Ureter (tissue), 1 donor: Measurements from ENCODE around the gene LEF1. TPM values are rescaled to one million over a fixed set of nuclear protein-coding genes. Genes with fewer than 3 reads are reported as not detected.

Source experiments
- DNase-seq: peaks from one replicate; pipeline ENCODE4 v3.0.0-alpha.2; 2020; ENCODE audit warnings: low spot score
- total RNA-seq: library from RNA; stranded (reverse); gene quantifications from one replicate; pipeline ENCODE4 v1.2.4, GENCODE V29; 2023
- donor health status: DM: yes; HTN: yes; CAD: no.

The LEF1 gene
- total RNA-seq, result 20.7 TPM

GRCh38 chr4:108168671-108169523 is at the start of gene LEF1:
Gene LEF1, minus strand, starts transcription at chr4:108168932. Its CDS starts 1,165 bp downstream, at chr4:108167767.
- no peak for DNase-seq

- no peak for DNase-seq
These were observed 47.8 kb upstream of the LEF1 start for GRCh38 chr4:108216510-108216909.

- DNase-seq, result no peak
These were observed 46.3 kb upstream of the LEF1 start for GRCh38 chr4:108215055-108215454.

DNA sequence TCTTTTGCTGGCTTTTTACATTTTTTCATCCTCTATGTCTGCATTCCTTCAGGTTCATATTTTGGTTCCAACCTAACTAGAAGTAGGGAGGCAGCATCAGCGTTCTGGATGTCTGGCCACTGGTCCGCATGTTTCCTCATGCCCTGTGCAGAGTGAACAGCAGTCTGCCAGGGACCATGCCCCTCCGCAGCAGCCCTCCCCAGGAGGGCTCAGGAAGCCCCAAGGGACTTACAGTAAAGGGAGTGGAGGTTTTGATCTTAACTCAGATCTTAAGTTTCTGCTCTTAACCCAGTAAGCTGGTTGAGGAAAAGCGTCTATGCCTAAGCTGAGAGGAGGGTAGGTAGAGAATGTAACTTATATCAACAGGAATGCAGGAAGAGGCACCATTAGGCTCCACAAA is 45.0 kb upstream of the LEF1 start:
- DNase-seq, result no peak

DNA sequence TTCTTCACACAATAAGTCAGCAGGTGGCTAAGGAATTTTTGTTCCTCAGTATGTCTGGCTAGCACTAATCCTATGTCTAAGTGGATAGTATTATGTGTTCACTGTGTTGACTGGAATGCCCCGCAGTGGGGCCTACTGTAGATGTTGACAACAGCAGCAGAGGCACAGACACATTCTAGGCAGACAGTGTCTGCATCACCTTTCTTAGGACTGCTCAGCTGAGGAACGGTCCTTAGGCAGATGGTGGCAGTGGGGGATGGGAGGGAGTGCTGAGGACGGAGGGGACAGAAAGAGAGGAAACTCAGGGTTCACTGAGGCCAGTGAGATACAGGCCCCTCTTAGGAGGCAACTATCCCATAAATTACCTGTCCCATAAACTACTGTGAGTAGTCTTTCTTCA is 44.6 kb upstream of the LEF1 start:
- no peak for DNase-seq

GRCh38 chr4:108210989-108211835 is 42.5 kb upstream of the LEF1 start:
- no peak for DNase-seq

DNA sequence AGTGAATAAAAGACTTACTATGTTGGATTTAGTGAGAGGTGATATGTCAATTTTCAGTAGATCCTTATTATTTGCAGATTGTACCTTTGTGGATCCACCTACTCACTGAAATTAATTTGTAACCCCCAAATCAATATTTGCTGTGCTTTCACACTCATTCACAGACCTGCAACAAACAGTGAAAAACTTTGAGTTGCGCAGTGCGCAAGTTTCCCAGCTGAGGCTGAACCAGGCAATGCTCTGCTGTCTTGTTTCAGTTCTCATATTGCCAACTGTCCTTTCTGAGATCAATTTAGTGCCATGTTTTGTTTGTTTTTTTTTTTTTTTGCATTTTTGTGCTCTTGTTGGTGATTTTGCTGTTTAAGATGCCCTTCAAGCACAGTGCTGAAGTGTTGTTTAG is 40.8 kb upstream of the LEF1 start:
- DNase-seq, result no peak

- DNase-seq, result no peak
These were observed 37.1 kb upstream of the LEF1 start for GRCh38 chr4:108205859-108206258.

- DNase-seq, result no peak
These were observed 35.8 kb upstream of the LEF1 start for GRCh38 chr4:108204518-108204917.

DNA sequence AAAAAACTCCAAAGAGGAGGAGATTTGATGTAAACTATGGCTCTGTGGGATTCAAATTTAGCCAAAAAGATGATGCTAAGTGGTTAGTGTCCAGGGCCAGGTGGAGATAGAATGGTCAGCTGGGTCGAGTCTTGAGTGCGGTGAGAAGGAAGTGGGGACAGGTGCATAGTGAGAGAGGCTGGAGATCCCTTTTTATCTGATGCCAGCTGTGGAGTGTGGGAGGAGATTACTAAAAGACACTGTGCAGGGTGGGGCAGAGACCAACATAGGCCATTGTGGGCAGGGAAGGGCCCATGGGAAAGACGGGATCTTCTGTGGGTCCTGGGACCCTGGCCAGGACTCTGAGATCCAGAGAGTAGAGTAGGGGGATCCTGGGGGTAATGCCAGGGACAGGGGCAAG is 34.6 kb upstream of the LEF1 start:
- no peak for DNase-seq

DNA sequence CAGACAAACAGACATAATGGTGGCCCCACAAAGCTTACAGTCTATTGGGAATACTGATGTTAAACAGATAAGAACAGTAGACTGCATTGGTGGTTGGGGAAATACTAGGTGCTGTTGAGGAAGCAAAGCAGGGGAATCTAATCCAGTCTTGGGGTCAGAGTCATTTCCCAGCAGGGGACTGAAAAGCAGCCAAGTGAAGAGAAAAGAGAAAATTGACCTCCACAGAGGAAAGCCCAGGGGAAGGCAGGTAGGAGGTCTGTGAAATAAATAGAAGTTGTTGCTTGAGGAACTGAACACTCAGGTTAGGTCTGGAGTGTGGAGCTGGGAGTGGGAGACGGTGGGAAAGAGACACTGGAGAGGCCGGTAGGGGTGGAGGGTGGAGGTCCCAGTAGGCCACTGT is 33.0 kb upstream of the LEF1 start:
- no peak for DNase-seq

- no peak for DNase-seq
These were observed 31.1 kb upstream of the LEF1 start for GRCh38 chr4:108199881-108200280.

DNA sequence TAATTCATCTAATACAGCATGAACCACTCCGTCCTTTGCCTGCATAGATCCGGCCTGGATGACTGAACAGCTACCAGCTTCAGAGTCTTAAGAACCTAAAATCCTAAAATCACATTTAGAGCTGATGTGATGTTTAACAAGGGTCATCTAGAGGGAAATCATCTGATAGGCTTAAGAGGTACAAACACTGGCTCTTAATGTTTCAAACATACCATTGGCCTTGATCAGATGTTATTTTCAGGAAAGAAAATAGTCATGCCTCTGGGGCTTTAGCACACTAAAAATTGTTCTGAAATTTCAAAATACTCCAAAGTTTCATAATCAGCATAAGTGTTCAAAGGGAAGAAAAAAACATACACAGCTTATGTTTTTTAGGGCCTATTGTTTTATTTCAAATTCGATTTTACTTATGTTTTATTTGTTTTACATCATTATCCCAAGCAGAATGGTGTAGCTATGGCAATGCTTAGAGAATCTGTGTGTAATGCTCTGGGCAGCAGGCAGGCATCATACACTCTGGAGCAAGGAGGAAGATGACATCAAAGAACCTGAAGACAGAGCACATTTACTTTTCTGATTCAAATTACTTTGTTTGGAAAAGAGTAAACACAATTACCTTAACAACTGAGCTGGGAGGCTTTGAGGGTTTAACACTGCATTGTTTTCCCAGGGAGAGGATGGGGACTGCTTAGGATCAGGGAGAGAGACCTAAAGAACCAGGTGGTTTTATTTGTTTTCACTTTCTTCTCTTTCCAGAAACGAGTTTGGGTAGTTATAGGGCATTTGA is 25.3 kb upstream of the LEF1 start:
- no peak for DNase-seq

DNA sequence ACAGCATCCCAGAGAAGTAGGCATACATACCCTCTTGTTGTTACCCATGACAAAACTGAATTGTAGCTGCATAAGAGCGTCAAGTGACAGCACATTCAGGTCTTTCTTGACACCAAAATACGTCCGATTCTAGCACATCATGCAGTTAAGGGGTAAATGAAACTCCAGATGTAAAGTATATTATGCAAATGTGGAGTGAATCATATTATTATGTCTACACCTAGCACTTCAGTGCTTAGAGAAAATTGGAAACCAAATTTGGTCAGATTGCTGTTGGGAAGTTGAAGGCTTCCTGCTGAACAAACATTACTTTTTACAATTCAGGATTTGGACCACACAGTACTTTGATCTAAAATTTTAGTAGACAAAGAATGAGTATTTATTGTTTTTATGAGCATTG is 24.2 kb upstream of the LEF1 start:
- no peak for DNase-seq

GRCh38 chr4:108192056-108192455 is 23.3 kb upstream of the LEF1 start:
- DNase-seq, result no peak

- DNase-seq, result no peak
These were observed 22.7 kb upstream of the LEF1 start for GRCh38 chr4:108191269-108191914.

- DNase-seq, result no peak
These were observed 20.0 kb upstream of the LEF1 start for GRCh38 chr4:108188770-108189169.

- no peak for DNase-seq
These were observed 16.5 kb upstream of the LEF1 start for GRCh38 chr4:108185252-108185651.

GRCh38 chr4:108184453-108185049 is 15.8 kb upstream of the LEF1 start:
- no peak for DNase-seq

GRCh38 chr4:108181704-108182103 is 13.0 kb upstream of the LEF1 start:
- DNase-seq, result no peak

DNA sequence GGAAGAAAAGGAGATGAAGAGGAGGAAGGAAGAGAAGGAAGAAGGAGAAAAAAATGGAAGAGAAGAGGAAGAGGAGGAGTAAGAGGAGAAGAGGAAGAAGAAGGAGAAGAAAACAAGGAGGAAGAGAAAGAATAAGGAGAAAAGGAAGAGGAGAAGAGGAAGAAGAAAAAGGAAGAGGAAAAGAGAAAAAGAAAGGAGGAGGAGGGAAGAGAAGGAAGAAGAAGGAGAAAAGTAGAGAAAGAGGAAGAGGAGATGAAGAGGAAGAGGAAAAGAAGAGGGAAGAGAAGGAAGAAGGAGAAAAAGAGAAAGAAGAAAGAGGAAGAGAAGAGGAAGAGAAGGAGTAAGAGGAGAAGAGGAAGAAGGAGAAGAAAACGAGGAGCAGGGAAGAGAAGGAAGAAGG is 11.8 kb upstream of the LEF1 start:
- no peak for DNase-seq
